ENCODE measurements around the gene SMARCA2. TPM values are rescaled to one million over a fixed set of nuclear protein-coding genes. Genes with fewer than 3 reads are reported as not detected.

Gene SMARCA2
- total and polyA plus RNA-seq, 10 of the 15 experiments (the other 5 are each of a cell fraction or from before 2014, with no cell fraction given), result 100 to 392 (median 204) TPM

DNA sequence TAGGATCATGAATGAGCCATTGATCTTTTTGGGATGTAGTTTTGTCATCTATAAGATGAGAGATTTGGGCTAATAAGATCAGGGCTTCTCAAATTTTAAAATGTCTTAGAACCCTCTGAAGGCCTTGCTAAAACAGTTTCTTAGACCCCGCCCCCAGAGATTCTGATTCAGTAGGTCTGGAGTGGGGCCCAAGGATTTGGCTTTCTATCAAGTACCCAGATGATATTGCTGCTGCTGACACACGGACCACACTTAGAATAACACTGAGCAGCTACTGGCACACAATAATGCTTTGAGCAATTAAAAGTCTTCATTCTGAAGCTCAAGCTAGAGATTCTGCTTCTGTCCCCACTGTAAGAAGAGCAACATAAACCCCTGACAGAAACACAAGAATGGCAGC lies 216.7 kb downstream of the SMARCA2 start:
- Histone ChIP-seq H2AFZ (ENCODE audit: control insufficient read depth, low read depth, low read length) (no peak overlapping the region), H3K9ac (ENCODE audit: control insufficient read depth, insufficient read depth, low read length) (no peak overlapping the region), H3K9me3 (replicated peaks; ENCODE audit: control insufficient read depth, insufficient read depth, low read length) (peaks cover 2% of the 10 kb centered on the region; the same call in 2 of the 3 replicates), H4K20me1 (ENCODE audit: control insufficient read depth, insufficient read depth) (no peaks in the 10 kb centered on the region), H3K27ac (ENCODE audit: control insufficient read depth, insufficient read depth) (no peak overlapping the region), H3K4me2 (ENCODE audit: control insufficient read depth, insufficient read depth) (no peak overlapping the region), H3K4me1 (ENCODE audit: control insufficient read depth, insufficient read depth, low read length) (peaks cover 16% of the 10 kb centered on the region), H3K36me3 (ENCODE audit: control insufficient read depth in 2 of 2, insufficient read depth in 2 of 2, low read length in 1 of 2) (no peaks in the 10 kb centered on the region), H3K4me3 (no peak overlapping the region), H3K27me3 (replicated peaks in 1 of 2; ENCODE audit: control insufficient read depth in 2 of 2, insufficient read depth in 2 of 2, low read length in 1 of 2) (no peaks in the 10 kb centered on the region; a peak in 1 of 4 replicates), H3K79me2 (ENCODE audit: control insufficient read depth, insufficient read depth, low read length) (no peaks in the 10 kb centered on the region)
- DNase-seq (ENCODE audit: low read depth, low spot score) (no peak), FAIRE-seq (no peak), ATAC-seq (no peak)
- WGBS (ENCODE audit: insufficient coverage, insufficient replicate concordance, low lambda C conversion rate, missing lambda C conversion rate), result 56% methylated on average over 2 of the region's 2 CpGs
- ChIA-PET CTCF (interaction anchor here (0.7 to 4.4 kb wide), 3 partner anchors 10 to 496 kb away, joined by 3 to 25 read pairs (median 7); no protein-coding TSS in a partner anchor), POLR2A (no interaction called here), SMC1A (ENCODE audit: uncharacterized antibody, unreplicated experiment) (no interaction called here), RAD21 (ENCODE audit: unreplicated experiment) (interaction anchor here (3.5 kb wide), 1 partner anchor 496 kb away, joined by 15 read pairs; no protein-coding TSS in a partner anchor)
- intact Hi-C loops (cut with micrococcal nuclease; ENCODE audit: unreplicated experiment), result no loop called here
- no peak for TF ChIP-seq MTA3 (IDR thresholded peaks at IDR 0.05; ENCODE audit: borderline replicate concordance, low read length)
- TF ChIP-seq, protein P1, sequence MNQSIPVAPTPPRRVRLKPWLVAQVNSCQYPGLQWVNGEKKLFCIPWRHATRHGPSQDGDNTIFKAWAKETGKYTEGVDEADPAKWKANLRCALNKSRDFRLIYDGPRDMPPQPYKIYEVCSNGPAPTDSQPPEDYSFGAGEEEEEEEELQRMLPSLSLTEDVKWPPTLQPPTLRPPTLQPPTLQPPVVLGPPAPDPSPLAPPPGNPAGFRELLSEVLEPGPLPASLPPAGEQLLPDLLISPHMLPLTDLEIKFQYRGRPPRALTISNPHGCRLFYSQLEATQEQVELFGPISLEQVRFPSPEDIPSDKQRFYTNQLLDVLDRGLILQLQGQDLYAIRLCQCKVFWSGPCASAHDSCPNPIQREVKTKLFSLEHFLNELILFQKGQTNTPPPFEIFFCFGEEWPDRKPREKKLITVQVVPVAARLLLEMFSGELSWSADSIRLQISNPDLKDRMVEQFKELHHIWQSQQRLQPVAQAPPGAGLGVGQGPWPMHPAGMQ (IDR thresholded peaks at IDR 0.05; ENCODE audit: borderline replicate concordance), result no peak
- TF ChIP-seq, protein P2, sequence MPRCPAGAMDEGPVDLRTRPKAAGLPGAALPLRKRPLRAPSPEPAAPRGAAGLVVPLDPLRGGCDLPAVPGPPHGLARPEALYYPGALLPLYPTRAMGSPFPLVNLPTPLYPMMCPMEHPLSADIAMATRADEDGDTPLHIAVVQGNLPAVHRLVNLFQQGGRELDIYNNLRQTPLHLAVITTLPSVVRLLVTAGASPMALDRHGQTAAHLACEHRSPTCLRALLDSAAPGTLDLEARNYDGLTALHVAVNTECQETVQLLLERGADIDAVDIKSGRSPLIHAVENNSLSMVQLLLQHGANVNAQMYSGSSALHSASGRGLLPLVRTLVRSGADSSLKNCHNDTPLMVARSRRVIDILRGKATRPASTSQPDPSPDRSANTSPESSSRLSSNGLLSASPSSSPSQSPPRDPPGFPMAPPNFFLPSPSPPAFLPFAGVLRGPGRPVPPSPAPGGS (IDR thresholded peaks at IDR 0.05; ENCODE audit: borderline replicate concordance, insufficient read depth, low read depth, low read length, poor library complexity, severe bottlenecking), result no peak
- no peak for TF ChIP-seq CBX5 (IDR thresholded peaks at IDR 0.05; ENCODE audit: low read depth)
- no peak for TF ChIP-seq ESRRA (IDR thresholded peaks at IDR 0.05; ENCODE audit: low read length)
- TF ChIP-seq JUNB (IDR thresholded peaks at IDR 0.05), result no peak
- BruUV-seq (replicated peaks), result no TSS peak
- in situ Hi-C loops (cut with MboI), result no loop called here

Data from GM12878 (cell line).